NCI-H446 treated with DMSO at 0.1 percent for 48 hours (cell line): ENCODE data around the gene RIIAD1.
"Not testable (repeated sequence)": the region's sequence is repeated elsewhere in the genome, so short reads cannot be mapped to it uniquely, and the experiment has no call there.

Experiments
- DNase-seq: peaks from one replicate; lab custom pipeline; 2025; lab: John Stamatoyannopoulos, UW

RIIAD1 gene

DNA sequence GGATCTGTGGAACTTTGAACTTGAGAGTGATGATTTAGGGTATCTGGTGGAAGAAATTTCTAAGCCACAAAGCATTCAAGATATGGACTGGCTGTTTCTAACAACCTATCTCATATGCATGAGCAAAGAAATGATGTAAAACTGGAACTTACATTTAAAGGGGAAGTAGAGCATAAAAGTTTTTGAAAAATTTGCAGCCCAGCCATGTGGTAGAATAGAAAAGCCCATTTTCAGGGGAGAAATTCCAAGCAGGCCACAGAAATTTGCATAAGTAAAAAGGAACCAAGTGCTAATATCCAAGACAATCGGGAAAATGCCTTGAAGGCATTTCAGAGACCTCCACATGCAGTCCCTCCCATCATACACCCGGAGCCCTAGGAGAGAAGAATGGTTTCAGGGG lies 15.7 kb downstream of the RIIAD1 start:
- no peak for DNase-seq

DNA sequence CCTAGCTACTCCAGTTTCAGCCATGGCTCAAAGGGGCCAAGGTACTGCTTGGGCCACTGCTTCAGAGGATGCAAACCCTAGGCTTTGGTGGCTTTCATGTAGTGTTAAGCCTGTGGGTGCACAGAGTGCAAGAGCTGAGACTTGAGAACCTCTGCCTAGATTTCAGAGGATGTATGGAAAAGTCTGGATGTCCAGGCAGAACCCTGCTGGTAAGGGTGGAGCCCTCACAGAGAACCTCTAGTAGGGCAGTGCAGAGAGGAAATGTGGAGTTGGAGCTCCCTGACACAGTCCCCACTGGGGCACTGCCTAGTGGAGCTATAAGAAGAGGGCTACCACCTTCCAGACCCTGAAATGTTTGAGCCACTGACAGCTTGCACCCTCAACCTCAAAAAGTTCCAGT lies 16.2 kb downstream of the RIIAD1 start:
- DNase-seq = no peak

DNA sequence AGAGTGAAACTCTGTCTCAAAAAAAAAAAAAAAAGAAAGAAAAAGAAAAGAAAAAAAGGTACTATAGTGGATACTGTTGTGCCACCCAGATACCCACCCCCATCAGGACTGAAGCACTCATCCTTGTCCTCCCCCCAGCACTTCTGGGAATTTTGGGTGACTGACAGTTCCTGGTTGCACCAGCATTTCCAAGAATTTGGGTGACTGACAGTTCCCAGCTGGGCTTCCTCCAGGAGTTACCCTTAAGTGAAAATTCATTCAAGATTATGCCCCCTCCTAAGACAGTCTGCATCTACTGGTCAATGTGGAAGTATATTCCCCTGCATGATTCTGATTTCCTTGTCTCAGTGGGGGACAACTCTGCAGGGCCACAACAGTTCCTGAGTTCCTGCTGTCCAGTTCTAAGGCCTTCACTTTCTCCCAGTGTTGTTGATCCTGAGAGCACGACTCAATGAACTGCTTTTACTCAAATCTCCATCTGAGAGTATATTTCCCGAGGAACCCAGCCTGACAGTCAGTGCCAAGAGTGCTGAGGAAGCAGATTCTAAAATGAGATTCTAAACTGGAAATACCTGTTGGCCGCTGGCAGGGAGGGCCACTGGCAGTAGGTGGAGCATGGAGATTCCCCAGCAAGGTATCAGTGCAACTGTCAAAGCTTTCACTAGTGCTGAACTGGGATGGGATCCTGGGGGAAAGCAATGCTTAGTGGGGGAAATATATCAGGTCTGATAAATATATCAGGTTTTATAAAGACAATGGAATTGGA lies 18.5 kb downstream of the RIIAD1 start:
- no peak for DNase-seq

GRCh38 chr1:151741516-151741915 lies 20.2 kb downstream of the RIIAD1 start:
- no peak for DNase-seq

DNA sequence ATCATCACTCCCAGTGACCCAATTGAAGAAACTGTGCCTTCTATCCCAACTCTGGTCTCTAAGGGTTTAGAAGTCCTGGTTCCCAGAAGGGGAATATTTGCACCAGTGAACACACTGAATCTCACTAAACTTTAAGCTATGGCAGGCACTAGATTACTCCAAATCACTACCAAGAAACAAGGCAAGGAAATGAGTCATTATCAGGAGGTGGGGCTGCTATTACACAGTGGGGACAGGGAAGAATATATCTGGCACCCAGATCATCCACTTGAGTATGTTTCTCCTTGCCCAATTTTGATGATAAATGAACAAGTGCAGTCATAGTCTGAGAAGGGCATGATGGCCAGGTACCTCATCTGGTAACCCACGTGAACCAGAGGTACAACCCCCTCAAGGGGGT lies 35.0 kb downstream of the RIIAD1 start:
- DNase-seq = no peak

DNA sequence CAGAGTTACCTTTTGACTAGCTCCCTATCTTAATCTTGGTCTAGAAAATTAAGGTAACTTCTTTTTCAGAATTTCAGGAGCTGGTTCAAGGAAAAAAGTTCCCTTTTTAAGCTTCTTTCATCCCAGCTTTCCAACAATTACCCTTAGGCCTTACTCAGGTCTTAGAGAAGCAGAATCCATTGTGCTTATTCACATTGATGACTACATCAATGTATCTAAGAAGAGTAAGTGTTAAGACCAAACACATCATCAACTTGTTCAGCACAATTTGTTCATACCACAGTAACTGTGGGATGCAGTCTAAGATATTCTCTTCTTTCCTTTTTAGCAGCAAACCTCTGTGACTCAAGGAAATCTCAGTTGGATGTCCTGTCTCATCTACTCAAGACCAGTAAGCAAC lies 37.9 kb downstream of the RIIAD1 start:
- DNase-seq = no peak

DNA sequence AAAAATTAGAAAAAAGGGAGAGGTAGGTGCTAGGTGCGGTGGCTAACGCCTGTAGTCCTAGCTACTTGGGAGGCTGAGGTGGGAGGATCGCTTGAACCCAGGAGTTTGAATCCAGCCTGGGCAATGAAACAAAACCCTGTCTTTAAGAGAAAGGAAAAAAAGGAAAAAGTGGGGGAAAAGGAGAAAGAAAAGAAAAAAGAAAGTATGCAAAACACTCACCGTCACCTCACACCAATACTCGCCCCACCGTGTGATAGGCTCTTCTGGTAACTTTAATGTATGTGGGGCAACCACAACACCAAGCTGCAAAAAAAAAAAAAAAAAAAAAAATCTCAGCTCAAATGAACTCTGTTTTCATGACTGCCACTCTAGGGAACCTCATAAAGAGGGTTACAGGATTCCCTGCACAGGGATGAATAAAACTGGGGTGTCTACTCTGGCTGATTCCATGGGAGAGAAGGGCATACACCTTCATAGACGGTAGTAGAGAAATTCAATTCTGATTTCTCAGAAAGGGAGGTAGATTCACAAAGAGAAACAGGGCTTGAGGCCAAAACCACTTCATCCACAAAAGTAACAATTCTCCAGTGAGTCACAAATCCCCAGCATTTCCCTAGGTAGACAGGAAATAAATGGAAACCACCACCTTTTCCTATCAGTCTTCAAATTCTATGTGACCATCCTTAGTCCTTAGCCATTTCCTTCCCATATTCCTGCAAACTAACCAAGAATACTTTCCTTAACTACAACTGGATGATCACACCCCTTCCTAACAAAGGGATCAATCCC lies 39.5 kb downstream of the RIIAD1 start:
- no peak for DNase-seq

- DNase-seq = peak; percentile 87
Observed at GRCh38 chr1:151762941-151763921, 41.9 kb downstream of the RIIAD1 start, which contains the start of gene MRPL9. MRPL9 (minus strand) TSS chr1:151763496; CDS start chr1:151763479, 17 bp downstream.

- no peak for DNase-seq
Observed at GRCh38 chr1:151763990-151764389, 42.7 kb downstream of the RIIAD1 start.

DNA sequence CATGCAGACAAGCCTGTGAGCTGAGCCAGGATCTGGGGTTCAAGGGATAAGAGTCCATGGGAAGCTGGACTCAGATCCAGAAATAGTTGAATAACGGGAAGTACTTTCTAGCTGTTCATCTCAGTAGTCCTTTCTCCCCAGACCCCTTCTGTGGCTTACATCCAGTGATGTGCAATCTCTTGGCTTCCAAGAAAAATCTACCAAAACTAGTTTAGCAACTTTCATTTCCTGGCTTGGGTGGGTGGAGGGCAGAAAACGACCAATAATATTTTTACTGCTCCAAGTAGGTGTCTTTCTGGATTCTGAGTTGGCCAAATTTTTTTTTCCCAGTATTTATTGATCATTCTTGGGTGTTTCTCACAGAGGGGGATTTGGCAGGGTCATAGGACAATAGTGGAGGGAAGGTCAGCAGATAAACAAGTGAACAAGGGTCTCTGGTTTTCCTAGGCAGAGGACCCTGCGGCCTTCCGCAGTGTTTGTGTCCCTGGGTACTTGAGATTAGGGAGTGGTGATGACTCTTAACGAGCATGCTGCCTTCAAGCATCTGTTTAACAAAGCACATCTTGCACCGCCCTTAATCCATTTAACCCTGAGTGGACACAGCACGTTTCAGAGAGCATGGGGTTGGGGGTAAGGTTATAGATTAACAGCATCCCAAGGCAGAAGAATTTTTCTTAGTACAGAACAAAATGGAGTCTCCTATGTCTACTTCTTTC lies 47.2 kb downstream of the RIIAD1 start:
- DNase-seq = not testable (repeated sequence)

GRCh38 chr1:151769270-151769669 lies 47.9 kb downstream of the RIIAD1 start:
- not testable (repeated sequence) for DNase-seq

GRCh38 chr1:151773702-151774101 lies 52.4 kb downstream of the RIIAD1 start:
- DNase-seq = no peak

GRCh38 chr1:151774256-151774922 lies 53.1 kb downstream of the RIIAD1 start:
- DNase-seq = no peak

DNA sequence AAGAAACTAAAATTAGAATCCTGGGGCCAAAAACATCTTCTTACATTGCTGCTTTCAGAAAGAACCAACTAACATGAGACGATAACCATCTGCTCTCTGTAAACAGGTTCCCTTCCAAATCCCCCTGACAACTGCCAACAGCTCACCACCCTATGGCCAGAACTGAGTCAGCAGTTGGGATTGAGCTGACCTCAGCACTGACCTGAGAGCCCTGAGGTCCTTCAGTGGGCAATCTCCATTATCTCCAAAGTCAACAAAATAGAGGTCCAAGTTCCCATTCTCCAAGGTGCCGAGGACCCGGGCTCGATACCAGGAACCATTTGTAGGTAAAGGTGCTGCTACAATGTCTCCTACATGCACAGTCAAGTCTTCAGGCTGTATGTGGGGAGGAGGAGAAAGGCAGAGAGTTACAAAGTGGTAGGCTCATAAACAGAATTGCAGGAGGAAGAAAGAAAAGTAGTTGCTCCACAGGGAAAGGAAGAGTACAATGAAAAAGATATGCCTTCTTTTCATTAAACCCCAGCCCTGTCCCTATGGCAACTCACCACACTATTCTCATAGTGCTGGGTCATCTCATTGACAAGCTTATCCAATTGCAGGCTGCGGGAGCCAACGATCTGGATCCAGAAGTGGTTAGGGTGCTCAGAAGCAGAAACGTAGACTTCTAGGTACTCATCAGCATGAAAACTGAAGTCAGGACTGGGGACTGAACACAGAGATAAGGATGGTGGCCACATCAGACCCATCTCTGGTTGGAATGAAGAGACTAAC lies 54.8 kb downstream of the RIIAD1 start:
- no peak for DNase-seq

- no peak for DNase-seq
Observed at GRCh38 chr1:151776665-151777062, 55.3 kb downstream of the RIIAD1 start.

DNA sequence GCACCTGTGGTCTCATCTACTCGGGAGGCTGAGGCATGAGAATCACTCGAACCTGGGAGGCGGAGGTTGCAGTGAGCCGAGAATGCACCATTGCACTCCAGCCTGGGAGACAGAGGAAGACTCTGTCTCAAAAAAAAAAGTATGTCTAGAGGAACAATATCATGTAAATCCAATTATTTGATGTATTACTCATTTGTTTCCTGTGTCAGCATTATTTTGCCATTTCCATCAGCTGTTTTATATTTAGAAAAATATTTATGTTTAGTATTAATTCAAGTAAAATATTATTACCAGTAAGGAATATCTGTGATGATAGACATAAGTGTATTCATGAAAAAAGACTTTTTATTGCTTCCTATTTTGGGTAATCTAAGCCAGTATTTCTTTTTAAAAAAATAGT lies 56.0 kb downstream of the RIIAD1 start:
- no peak for DNase-seq
